Osteocyte (in vitro differentiated cells): ENCODE measurements around the gene KRT80. TPM values are rescaled to one million over a fixed set of nuclear protein-coding genes. Genes with fewer than 3 reads are reported as not detected.

Experiments used
- DNase-seq: peaks from one replicate; pipeline ENCODE4 v3.0.0; 2021; ENCODE audit warnings: mixed read lengths; ENCODE audit not compliant: unreplicated experiment; ENCODE audit errors: extremely low spot score
- H3K27ac Mint-ChIP-seq: one replicate; pipeline ENCODE4 v1.8.0; 2021; ENCODE audit warnings: mild to moderate bottlenecking, mixed read lengths; ENCODE audit not compliant: unreplicated experiment
- H3K27me3 Mint-ChIP-seq: one replicate; pipeline ENCODE4 v1.8.0; 2021; ENCODE audit warnings: mixed read lengths; ENCODE audit not compliant: unreplicated experiment
- H3K36me3 Mint-ChIP-seq: one replicate; pipeline ENCODE4 v1.8.0; 2021; ENCODE audit warnings: mixed read lengths; ENCODE audit not compliant: unreplicated experiment
- H3K4me1 Mint-ChIP-seq: one replicate; pipeline ENCODE4 v1.8.0; 2021; ENCODE audit warnings: mixed read lengths; ENCODE audit not compliant: unreplicated experiment
- H3K4me3 Mint-ChIP-seq: one replicate; pipeline ENCODE4 v1.8.0; 2021; ENCODE audit warnings: mild to moderate bottlenecking, moderate library complexity, mixed read lengths; ENCODE audit not compliant: unreplicated experiment
- H3K9me3 Mint-ChIP-seq: one replicate; pipeline ENCODE4 v1.8.0; 2021; ENCODE audit warnings: mixed read lengths; ENCODE audit not compliant: unreplicated experiment
- total RNA-seq: library from RNA; stranded (reverse); gene quantifications from 2 replicates; pipeline ENCODE4 v1.2.1, GENCODE V29; 2021
- TF ChIP-seq, protein P1 (sequence below): fragments of 200-600 bp; sonication (generic); IDR thresholded peaks from 2 replicates; pipeline ENCODE4 v1.5.0; 2021; ENCODE audit warnings: antibody characterized with exemption, mild to moderate bottlenecking, moderate library complexity

Gene KRT80
- total RNA-seq, 1 donor from 2014 or later: 9.9 TPM

DNA sequence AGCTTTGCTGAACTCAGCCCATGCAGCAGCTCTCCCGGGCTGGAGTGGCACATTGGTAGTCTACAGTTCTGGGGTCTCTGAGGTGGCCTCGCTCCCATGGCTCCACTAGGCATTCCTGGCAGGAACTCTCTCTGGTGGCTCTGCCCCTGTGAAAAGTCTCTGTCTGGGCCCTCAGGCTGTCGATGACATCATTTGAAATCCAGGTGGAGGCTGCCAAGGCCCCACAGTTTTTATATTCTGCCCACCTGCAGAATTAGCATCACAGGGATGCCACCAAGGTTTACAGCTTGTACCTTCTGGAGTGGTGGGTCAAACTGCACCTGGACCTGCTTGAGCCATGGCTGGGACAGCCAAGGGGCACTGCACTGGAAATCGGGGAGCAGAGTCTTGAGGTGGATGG, 31.6 kb downstream of the KRT80 start:
- H3K4me3 Mint-ChIP-seq: no peak overlapping the region
- no peak for DNase-seq
- no peak overlapping the region for H3K27ac Mint-ChIP-seq
- TF ChIP-seq, protein P1, sequence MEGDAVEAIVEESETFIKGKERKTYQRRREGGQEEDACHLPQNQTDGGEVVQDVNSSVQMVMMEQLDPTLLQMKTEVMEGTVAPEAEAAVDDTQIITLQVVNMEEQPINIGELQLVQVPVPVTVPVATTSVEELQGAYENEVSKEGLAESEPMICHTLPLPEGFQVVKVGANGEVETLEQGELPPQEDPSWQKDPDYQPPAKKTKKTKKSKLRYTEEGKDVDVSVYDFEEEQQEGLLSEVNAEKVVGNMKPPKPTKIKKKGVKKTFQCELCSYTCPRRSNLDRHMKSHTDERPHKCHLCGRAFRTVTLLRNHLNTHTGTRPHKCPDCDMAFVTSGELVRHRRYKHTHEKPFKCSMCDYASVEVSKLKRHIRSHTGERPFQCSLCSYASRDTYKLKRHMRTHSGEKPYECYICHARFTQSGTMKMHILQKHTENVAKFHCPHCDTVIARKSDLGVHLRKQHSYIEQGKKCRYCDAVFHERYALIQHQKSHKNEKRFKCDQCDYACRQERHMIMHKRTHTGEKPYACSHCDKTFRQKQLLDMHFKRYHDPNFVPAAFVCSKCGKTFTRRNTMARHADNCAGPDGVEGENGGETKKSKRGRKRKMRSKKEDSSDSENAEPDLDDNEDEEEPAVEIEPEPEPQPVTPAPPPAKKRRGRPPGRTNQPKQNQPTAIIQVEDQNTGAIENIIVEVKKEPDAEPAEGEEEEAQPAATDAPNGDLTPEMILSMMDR: no peak
- H3K9me3 Mint-ChIP-seq: no peaks in the 10 kb centered on the region
- H3K27me3 Mint-ChIP-seq: no peaks in the 10 kb centered on the region
- peaks cover 33% of the 10 kb centered on the region for H3K4me1 Mint-ChIP-seq
- H3K36me3 Mint-ChIP-seq: no peaks in the 10 kb centered on the region

GRCh38 chr12:52157566-52158150, 34.2 kb downstream of the KRT80 start:
- peaks cover 14% of the 10 kb centered on the region for H3K4me1 Mint-ChIP-seq
- H3K4me3 Mint-ChIP-seq: no peak overlapping the region
- DNase-seq: no peak
- H3K36me3 Mint-ChIP-seq: no peaks in the 10 kb centered on the region
- no peaks in the 10 kb centered on the region for H3K9me3 Mint-ChIP-seq
- peak overlapping the region; percentile 48 for H3K27ac Mint-ChIP-seq
- TF ChIP-seq, protein P1: no peak
- H3K27me3 Mint-ChIP-seq: no peaks in the 10 kb centered on the region

GRCh38 chr12:52156757-52157565, 34.9 kb downstream of the KRT80 start:
- Mint-ChIP-seq H3K9me3 (no peaks in the 10 kb centered on the region), H3K36me3 (no peaks in the 10 kb centered on the region), H3K27ac (peak overlapping the region; percentile 13), H3K4me3 (no peak overlapping the region), H3K4me1 (peaks cover 12% of the 10 kb centered on the region), H3K27me3 (no peaks in the 10 kb centered on the region)
- DNase-seq: peak; percentile 94
- TF ChIP-seq, protein P1: peak; percentile 99

GRCh38 chr12:52156311-52156710, 35.5 kb downstream of the KRT80 start:
- no peak overlapping the region for H3K27ac Mint-ChIP-seq

More at GRCh38 chr12:52156311-52156710, 35.5 kb downstream of the KRT80 start:
- Mint-ChIP-seq H3K9me3 (no peaks in the 10 kb centered on the region), H3K27me3 (no peaks in the 10 kb centered on the region), H3K4me3 (no peak overlapping the region), H3K36me3 (no peaks in the 10 kb centered on the region), H3K4me1 (peaks cover 18% of the 10 kb centered on the region)
- TF ChIP-seq, protein P1: no peak
- DNase-seq: no peak
